HG03066 (cell line): ENCODE results near the gene TACC2.
"Not testable (repeated sequence)": the region's sequence is repeated elsewhere in the genome, so short reads cannot be mapped to it uniquely, and the experiment has no call there.

Source experiments
- ATAC-seq: cut with Tn5 transposase; IDR thresholded peaks from one replicate; pipeline ENCODE4 v1.9.1; 2021; ENCODE audit warnings: low read depth; ENCODE audit not compliant: unreplicated experiment

Gene TACC2

GRCh38 chr10:121976607-121977006 is 12.4 kb upstream of the TACC2 start:
- ATAC-seq = no peak

DNA sequence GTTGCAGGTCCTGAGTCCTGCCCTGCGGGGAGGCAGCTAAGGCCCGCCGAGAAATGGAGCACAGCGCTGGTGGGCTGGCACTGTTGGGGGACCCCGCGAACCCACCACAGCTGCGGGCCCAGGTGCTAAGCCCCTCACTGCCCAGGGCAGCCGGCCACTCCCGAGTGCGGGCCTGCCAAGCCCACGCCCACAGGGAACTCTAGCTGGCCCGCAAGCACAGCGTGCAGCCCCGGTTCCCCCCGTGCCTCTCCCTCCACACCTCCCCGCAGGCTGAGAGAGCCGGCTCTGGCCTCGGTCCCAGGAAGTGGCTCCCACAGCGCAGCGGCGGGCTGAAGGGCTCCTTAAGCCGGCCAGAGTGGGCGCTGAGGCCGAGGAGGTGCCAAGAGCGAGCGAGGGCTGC is 10.5 kb upstream of the TACC2 start:
- ATAC-seq = no peak

DNA sequence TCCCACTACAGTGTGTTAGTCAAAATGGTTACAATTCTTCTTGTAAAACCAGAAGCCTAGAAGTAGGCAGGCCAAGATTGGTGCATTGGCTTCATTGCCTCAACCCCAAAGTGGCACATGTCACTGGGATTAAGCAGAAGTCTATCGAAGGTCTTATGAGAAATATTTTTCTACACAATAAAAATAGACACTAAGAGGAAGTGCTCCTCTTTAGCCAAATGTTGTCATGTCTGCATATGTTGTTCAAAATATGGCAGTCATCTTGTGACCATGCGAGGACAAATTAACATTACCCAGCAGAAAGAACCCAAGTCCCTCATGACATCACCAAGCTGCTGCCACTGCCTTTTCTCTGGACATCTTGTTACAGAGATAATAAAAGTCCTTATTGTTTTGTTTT is 7.6 kb upstream of the TACC2 start:
- no peak for ATAC-seq

GRCh38 chr10:121983852-121984251 is 5.1 kb upstream of the TACC2 start:
- no peak for ATAC-seq

DNA sequence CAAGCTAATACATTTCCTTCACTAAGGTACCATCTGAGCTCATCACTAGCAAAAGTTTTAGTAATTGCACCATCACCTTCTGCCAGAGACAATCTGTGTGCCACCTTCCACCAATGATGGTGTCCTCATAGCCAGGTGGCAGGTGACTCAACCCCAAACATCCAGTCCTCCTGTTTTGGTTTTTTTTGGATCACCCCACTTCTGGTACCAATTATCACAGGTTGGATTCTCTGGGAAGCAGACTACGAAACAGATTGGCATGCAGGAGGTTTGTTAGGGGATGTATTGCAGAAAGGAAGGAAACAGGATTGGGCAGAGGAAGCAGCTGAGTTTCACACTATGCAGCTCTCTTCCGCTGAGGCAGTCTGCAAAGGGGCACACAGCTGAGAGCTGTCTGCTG is 4.5 kb upstream of the TACC2 start:
- ATAC-seq = no peak

DNA sequence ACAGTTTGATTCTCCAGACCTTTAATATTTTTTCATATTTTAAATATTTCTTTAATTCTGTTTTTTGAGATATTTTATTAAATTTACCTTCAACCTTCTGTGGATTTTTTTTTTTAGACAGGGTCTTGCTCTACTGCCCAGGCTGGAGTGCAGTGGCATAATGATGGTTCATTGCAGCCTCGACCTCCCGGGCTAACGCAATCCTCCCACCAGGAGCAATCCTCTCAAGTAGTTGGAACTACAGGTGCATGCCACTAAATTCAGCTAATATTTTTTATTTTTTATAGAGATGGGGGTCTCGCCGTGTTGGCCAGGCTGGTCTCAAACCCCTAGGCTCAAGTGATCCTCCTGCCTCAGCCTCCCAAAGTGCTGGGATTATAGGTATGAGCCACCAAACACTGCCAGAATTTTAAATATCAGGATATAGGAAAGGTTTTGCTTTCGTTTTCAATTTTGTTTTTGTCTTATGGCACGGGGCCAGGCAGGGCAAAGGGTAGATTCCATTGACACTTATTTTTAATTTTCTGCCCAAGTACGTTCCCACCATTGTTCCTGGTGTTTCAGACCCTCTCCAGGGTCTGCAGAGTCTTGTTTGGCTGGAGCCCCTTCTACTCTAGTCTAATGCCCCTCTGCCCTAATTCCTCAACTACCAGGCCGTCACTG is 1.2 kb downstream of the TACC2 start:
- no peak for ATAC-seq

GRCh38 chr10:121991727-121992126 is 2.8 kb downstream of the TACC2 start:
- not testable (repeated sequence) for ATAC-seq

DNA sequence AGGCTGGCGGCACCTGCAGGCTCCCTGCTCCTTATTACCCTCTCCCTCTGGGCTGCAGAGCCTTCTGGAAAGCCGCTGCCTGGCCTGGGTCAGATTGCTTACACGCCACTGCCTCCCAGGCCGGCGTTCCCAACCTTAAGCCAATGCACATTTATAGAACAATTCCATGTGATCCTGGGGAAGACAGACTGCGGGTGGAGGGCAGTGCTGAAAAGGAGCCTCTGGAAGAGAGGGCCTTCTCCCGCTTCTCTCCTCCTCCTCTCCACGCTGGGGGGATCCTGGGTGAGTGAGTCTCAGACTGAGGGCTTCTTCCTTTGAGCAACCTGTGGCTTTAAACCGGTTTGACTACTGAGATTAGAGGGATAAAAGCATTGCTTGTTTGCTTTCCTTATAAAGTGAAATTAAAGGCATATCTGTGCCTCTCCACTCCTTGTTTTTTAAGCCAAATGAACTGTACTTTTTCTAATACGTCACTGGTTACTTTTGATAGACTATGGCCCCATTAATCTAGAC is 5.5 kb downstream of the TACC2 start:
- ATAC-seq = no peak

GRCh38 chr10:121998462-121998861 is 9.5 kb downstream of the TACC2 start:
- ATAC-seq = no peak

GRCh38 chr10:121999301-121999700 is 10.3 kb downstream of the TACC2 start:
- no peak for ATAC-seq

GRCh38 chr10:122001698-122002097 is 12.7 kb downstream of the TACC2 start:
- ATAC-seq = no peak

- ATAC-seq = no peak
These were observed 18.5 kb downstream of the TACC2 start for GRCh38 chr10:122007415-122007814.

GRCh38 chr10:122010405-122011050 is 21.6 kb downstream of the TACC2 start:
- no peak for ATAC-seq

DNA sequence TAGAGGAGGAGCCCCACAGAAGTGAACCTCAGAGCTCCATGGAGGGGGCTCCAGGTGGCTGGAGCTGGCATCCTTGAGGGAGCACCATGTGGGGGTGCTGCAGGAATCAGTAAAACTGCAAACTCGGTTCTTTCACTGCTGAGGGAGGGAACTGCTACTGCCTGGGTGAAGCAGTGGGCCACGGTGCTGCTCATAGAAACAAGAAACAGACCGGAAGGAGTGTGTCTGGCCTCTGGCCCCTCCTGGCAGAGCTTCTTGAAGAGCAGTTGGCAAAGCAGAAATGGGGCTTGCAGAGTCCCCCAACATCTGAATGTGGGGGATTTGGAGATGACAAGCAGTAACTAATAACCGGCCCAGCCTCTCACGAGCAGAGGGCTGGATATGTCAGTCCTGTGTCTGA is 23.8 kb downstream of the TACC2 start:
- ATAC-seq = no peak

GRCh38 chr10:122013311-122013780 is 24.4 kb downstream of the TACC2 start:
- no peak for ATAC-seq

DNA sequence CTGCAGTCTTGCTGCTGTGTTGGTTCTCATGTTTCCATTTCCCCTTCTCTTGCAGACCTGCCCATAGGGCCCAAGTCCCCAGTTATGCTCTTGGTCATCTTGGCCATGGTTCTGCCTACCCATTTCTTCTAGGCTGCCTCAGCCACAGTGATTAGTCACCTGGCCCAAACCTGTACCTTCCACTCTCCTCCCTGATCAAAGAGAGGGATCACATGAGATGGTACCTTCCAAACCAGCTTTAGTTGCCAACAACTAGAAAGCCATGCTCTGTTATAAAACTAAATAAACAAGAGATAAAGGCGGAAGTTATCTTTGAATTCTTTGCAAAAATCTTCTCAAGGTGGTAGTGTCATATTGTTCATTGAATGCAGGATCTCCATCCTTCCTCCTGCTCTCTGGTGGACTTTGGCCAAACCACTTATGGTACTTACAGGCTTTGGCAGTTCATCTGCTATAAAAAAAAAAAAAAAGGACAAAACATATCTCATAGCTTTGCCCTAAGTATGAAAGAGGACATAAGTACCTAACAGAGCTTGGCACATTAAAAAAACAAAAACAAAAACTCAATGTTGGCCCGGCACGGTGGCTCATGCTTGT is 25.8 kb downstream of the TACC2 start:
- no peak for ATAC-seq

DNA sequence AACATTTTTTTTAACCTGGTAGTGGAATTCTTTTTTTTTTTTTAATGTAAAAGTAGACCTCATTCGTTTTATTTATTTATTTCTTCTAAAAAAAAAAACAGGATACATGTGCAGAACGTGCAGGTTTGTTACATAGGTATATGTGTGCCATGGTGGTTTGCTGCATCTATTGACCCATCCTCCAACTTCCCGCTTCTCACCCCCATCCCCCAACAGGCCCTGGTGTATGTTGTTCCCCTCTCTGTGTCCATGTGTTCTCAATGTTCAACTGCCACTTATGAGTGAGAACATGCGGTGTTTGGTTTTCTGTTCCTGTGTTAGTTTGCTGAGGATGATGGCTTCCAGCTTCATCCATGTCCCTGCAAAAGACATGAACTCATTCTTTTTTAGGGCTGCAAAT is 29.0 kb downstream of the TACC2 start:
- ATAC-seq = not testable (repeated sequence)

DNA sequence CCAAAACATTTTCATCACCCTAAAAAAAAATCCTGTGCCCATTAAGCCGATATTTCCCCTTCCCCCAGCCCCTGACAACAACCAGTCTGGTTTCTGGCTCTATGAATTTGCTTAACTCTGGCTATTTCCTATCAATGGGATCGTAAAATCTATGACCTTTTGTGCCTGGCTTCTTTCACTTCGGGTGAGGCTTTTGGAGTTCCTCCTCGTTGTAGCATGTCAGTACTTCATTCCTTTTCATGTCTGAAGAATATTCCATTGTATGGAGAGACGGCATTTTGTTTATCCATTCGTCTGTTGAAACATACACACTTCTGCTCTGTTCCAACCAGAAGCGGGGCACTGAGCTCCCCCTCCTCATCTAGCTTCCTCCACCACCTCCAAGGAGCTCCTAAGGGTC is 29.5 kb downstream of the TACC2 start:
- ATAC-seq = no peak

DNA sequence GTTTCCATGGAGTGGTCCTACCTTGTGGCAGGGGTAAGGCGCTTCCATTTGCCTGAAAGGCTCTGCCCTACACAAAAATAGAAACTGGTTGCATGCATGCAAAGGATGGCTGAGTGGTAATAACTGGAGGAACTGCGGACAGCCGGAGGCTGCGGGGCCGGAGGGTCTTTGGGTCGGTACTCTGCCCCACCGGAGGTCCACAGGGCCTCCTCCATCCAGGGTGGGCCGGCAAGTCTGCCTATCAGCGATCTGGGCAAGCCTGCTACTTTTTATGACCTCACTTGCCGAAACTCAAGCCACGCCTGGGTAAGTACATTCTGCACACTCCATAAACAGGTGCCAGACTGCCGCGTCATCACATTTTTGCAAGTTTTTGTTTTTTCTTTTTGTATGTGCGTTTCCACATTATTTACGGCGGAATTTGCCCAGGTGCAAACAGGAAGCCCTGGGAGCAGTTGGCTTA is 30.0 kb downstream of the TACC2 start:
- ATAC-seq = no peak

DNA sequence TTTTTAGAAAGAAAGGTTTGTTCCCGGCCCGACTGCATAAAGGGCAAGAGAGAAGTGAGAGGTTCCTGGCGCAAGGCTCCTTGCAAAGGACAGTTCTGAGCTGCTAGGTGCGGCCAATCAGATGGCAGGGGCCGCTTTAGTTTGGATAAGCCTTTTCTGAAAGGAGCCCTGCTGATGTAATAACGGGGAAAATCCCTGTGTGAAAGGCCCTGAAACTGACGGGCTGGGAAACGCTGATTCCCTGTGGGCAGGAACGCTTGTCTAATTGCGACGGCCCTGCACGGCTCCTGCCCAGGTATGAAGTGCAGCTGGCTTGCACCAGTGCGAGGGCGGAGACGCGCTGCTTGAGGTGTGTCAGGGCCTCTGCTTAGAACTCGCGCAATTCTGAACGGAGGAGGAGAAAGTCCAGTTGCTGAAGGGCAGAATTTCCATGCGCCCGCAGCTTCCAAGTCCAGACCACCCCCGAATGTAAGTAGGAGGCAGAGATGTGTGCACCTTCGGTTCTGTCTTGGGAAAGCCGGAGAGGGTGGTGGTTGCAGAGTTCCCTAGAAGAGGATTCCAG is 30.5 kb downstream of the TACC2 start:
- no peak for ATAC-seq

DNA sequence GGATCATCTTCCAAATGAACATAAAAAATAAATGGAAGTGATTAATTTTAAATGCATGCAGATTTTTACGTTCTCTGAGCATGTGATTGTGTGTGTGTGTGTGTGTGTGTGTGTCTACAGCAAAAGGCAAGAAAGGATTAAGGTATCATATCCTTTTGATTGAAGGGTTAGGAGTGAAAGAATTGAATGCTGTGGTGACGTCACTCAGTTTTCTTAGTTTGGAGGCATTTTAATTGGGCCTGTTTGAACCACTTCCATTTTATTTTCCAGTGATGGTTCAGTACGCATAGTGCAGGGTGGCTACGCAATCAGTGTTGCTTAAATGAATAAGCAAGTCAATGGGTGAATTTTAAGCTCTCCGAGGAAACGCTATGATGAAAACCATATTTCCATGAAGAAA is 31.3 kb downstream of the TACC2 start:
- ATAC-seq = no peak
